ENCODE data around the gene MAP7D1.

DNA sequence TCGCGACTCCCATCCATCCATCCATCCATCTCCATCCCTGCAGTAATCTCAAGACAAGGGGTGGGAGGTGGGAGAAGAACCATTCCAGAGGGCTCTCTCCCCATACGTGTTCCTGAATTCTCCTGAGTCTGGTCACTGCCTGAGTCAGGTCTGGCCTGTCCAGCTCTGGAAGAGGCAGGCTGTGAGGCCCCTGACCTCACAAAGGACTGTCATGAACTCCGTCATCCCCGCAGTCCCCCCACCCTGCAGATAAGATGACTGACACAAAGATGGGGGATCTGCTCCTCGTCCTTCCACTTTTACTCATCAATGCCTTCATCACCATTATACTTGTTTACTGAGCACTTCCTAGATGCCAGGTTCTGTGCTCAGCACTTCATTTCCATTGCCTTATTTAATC, 1.6 kb upstream of the MAP7D1 start:
- TF ChIP-seq, protein P1, sequence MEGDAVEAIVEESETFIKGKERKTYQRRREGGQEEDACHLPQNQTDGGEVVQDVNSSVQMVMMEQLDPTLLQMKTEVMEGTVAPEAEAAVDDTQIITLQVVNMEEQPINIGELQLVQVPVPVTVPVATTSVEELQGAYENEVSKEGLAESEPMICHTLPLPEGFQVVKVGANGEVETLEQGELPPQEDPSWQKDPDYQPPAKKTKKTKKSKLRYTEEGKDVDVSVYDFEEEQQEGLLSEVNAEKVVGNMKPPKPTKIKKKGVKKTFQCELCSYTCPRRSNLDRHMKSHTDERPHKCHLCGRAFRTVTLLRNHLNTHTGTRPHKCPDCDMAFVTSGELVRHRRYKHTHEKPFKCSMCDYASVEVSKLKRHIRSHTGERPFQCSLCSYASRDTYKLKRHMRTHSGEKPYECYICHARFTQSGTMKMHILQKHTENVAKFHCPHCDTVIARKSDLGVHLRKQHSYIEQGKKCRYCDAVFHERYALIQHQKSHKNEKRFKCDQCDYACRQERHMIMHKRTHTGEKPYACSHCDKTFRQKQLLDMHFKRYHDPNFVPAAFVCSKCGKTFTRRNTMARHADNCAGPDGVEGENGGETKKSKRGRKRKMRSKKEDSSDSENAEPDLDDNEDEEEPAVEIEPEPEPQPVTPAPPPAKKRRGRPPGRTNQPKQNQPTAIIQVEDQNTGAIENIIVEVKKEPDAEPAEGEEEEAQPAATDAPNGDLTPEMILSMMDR (IDR thresholded peaks at IDR 0.05): no peak
- no peak for TF ChIP-seq POLR2AphosphoS5 (IDR thresholded peaks at IDR 0.05)
